Esophagus squamous epithelium (tissue), 4 donors: Measurements from ENCODE around the gene DACT2.

ENCODE experiments used
- POLR2A ChIP-seq, 4 donors: fragments of 450-650 bp; IDR thresholded peaks; one replicate each; pipeline ENCODE4 v1.6.1; 2017; ENCODE audit warnings: antibody characterized with exemption in 4 of 4, mild to moderate bottlenecking in 4 of 4, moderate library complexity in 3 of 4
- TF ChIP-seq, protein P1 (sequence below), 6 experiments: fragments of 450-650 bp in 4 of 6; fragments of 200-600 bp in 2 of 6; sonication (generic) in 2 of 6; IDR thresholded peaks; one replicate each; pipeline ENCODE4 v1.5.1; 2016 to 2019; ENCODE audit warnings: antibody characterized with exemption in 6 of 6, mild to moderate bottlenecking in 4 of 6, moderate library complexity in 4 of 6

DNA sequence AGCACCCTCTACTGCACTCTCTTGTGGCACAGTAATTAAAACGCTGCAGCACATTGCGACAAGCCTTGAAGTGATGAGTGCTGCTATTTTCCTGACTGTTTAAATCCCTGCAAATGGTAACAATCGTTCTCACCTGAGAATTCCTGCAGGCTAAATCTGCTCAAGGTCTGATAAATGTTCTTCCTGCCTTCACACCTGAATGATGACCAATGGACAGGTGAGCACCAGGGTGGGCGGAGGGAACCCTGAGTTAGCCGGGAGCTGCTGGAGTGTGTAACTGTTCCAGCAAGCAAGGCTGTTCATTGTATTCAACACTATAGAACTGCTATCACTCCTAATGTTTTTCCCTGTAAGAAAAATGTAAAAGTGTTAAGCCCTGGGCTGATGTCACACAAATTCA is 4.0 kb downstream of the DACT2 start:
- TF ChIP-seq, protein P1, sequence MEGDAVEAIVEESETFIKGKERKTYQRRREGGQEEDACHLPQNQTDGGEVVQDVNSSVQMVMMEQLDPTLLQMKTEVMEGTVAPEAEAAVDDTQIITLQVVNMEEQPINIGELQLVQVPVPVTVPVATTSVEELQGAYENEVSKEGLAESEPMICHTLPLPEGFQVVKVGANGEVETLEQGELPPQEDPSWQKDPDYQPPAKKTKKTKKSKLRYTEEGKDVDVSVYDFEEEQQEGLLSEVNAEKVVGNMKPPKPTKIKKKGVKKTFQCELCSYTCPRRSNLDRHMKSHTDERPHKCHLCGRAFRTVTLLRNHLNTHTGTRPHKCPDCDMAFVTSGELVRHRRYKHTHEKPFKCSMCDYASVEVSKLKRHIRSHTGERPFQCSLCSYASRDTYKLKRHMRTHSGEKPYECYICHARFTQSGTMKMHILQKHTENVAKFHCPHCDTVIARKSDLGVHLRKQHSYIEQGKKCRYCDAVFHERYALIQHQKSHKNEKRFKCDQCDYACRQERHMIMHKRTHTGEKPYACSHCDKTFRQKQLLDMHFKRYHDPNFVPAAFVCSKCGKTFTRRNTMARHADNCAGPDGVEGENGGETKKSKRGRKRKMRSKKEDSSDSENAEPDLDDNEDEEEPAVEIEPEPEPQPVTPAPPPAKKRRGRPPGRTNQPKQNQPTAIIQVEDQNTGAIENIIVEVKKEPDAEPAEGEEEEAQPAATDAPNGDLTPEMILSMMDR (IDR thresholded peaks at IDR 0.05): no peak
- TF ChIP-seq POLR2A (IDR thresholded peaks at IDR 0.05): no peak
